Ovary (tissue), 9 donors: Measurements from ENCODE around the gene POLR2I. TPM values are rescaled to one million over a fixed set of nuclear protein-coding genes. Genes with fewer than 3 reads are reported as not detected.
A peak's percentile ranks its signal among the peaks of the same experiment; 100 is the strongest.

Source experiments
- DNase-seq, 5 donors: peaks; one replicate each; pipeline ENCODE4 v3.0.0-alpha.2; 2019 to 2020
- H3K27ac ChIP-seq, 2 donors: fragments of 200-600 bp; one replicate each; pipeline versions ENCODE4 v1.5.1 to v1.8.0; 2019 to 2022
- H3K27me3 ChIP-seq: fragments of 200-600 bp; one replicate; pipeline ENCODE4 v1.8.0; 2022
- H3K36me3 ChIP-seq: fragments of 200-600 bp; sonication (generic); one replicate; pipeline ENCODE4 v1.5.1; 2019
- H3K4me1 ChIP-seq: one replicate; pipeline ENCODE4 v1.8.1; 2013; ENCODE audit warnings: mild to moderate bottlenecking, moderate library complexity; ENCODE audit not compliant: insufficient read depth
- H3K4me3 ChIP-seq: fragments of 200-600 bp; sonication (generic); one replicate; pipeline ENCODE4 v1.5.1; 2017
- H3K9me3 ChIP-seq, 2 donors: fragments of 200-600 bp in 1 of 2; sonication (generic) in 1 of 2; one replicate each; pipeline versions ENCODE4 v1.5.1 to v1.8.1; 2013 to 2019; ENCODE audit warnings: mild to moderate bottlenecking in 1 of 2, moderate library complexity in 1 of 2
- EP300 ChIP-seq: sonication (generic); formaldehyde crosslinking; IDR thresholded peaks from one replicate; pipeline ENCODE4 v1.6.1; 2017; ENCODE audit warnings: antibody characterized with exemption
- POLR2A ChIP-seq: fragments of 450-650 bp; IDR thresholded peaks from one replicate; pipeline ENCODE4 v1.6.1; 2017; ENCODE audit warnings: antibody characterized with exemption, mild to moderate bottlenecking, moderate library complexity
- WGBS, 3 donors: extraction: QIAGEN DNeasy Blood & Tissue Kit in 1 of 3; methylation state at CpG; one replicate each; pipeline versions ENCODE4 v1.1.5 to v1.1.7; 2013 to 2017; 5-methylcytosine and 5-hydroxymethylcytosine counted together
- intact Hi-C, 4 donors: fragments of 100-400 bp; cut with DNase I; formaldehyde crosslinking; loops; one replicate each; pipeline versions ENCODE4 v1.11.0 to v1.15.1; 2022 to 2023
- polyA plus RNA-seq, 2 donors: library from polyadenylated mRNA; stranded (reverse); fragments of 200-250 nt in 1 of 2; fragments of 350-450 nt in 1 of 2; fragmentation: Illumina TruSeq in 1 of 2; extraction: RNeasy Lipid Tissue Mini Kit (QIAGEN cat#74804) in 1 of 2; gene quantifications; one replicate each; pipeline ENCODE4 v1.2.3, GENCODE V29; 2013 to 2014
- total RNA-seq, 7 donors: library from RNA; depleted of rRNA in 2 of 7; stranded (reverse); fragments of >200 nt in 2 of 7; fragmentation: NEBNext Ultra II Directional in 3 of 7; extraction: Animal tissue kit (Norgen Biotek cat#: 25700) in 3 of 7; gene quantifications; one replicate each; pipeline versions ENCODE4 v1.1.0 to v1.2.4, GENCODE V29; 2016 to 2023
- TF ChIP-seq, protein P1 (sequence below), 3 donors: fragments of 450-650 bp in 2 of 3; fragments of 200-600 bp in 1 of 3; IDR thresholded peaks; one replicate each; pipeline versions ENCODE4 v1.5.1 to v1.8.0; 2016 to 2022; ENCODE audit warnings: antibody characterized with exemption in 3 of 3, mild to moderate bottlenecking in 1 of 3
- donor health status: DM: no; HTN: no; CAD: no; lungs with moderate emphysema.
- donor health status: DM: no; HTN: no; CAD: no.
- donor health status: Bipolar disorder and iron deficiency.
- donor health status: DM: yes; HTN: yes; CAD: no.
- donor health status: DM: no; HTN: no; CAD: no.
- donor health status: DM: yes; HTN: yes; CAD: no.

Gene POLR2I
- total and polyA plus RNA-seq, 9 donors: 49.4 to 84.8 (median 70.0) TPM

- no peak overlapping the region for H3K4me3 ChIP-seq
These were observed 35.2 kb upstream of the POLR2I start for GRCh38 chr19:36149673-36150406.

DNA sequence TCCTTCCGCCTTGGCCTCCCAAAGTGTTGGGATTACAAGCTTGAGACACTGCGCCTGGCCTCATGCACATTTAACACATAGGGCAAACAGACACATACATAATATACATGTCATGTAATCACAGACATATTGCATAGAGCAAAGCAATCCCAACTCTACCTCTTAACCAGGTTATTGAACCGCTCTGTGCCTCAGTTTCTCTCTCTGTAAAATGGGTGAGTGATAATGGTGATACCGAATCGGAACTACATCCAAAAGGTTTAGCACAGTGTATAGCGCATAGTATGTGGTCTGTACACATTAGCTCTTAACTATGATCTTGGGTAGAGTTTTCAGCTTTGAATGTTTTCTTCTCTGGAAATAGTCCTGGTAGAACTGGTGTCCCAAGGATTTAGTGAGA, 29.9 kb upstream of the POLR2I start:
- H3K4me3 ChIP-seq: no peak overlapping the region
- H3K36me3 ChIP-seq: no peaks in the 10 kb centered on the region
- H3K4me1 ChIP-seq: peaks cover 6% of the 10 kb centered on the region
- H3K27ac ChIP-seq: no peak overlapping the region
- WGBS, 3 donors: 94 to 98% (median 97%) methylated on average over 6 of the region's 6 CpGs
- no peaks in the 10 kb centered on the region for H3K27me3 ChIP-seq
- no peaks in the 10 kb centered on the region for H3K9me3 ChIP-seq
- TF ChIP-seq POLR2A: no peak
- no peak for TF ChIP-seq EP300
- TF ChIP-seq, protein P1, sequence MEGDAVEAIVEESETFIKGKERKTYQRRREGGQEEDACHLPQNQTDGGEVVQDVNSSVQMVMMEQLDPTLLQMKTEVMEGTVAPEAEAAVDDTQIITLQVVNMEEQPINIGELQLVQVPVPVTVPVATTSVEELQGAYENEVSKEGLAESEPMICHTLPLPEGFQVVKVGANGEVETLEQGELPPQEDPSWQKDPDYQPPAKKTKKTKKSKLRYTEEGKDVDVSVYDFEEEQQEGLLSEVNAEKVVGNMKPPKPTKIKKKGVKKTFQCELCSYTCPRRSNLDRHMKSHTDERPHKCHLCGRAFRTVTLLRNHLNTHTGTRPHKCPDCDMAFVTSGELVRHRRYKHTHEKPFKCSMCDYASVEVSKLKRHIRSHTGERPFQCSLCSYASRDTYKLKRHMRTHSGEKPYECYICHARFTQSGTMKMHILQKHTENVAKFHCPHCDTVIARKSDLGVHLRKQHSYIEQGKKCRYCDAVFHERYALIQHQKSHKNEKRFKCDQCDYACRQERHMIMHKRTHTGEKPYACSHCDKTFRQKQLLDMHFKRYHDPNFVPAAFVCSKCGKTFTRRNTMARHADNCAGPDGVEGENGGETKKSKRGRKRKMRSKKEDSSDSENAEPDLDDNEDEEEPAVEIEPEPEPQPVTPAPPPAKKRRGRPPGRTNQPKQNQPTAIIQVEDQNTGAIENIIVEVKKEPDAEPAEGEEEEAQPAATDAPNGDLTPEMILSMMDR (IDR thresholded peaks at IDR 0.05): no peak
- intact Hi-C loops: no loop called here
- DNase-seq: no peak

More at GRCh38 chr19:36149673-36150406, 35.2 kb upstream of the POLR2I start:
- peaks cover 4% of the 10 kb centered on the region for H3K4me1 ChIP-seq
- no peaks in the 10 kb centered on the region for H3K27me3 ChIP-seq
- 75 to 81% (median 75%) methylated on average over 13 of the region's 13 CpGs for WGBS, 3 donors
- H3K27ac ChIP-seq: no peak overlapping the region
- no peaks in the 10 kb centered on the region for H3K9me3 ChIP-seq
- intact Hi-C loops: no loop called here
- TF ChIP-seq, protein P1 (IDR thresholded peaks at IDR 0.05): no peak
- no peak for TF ChIP-seq POLR2A
- no peak for TF ChIP-seq EP300
- no peak for DNase-seq
- no peaks in the 10 kb centered on the region for H3K36me3 ChIP-seq

DNA sequence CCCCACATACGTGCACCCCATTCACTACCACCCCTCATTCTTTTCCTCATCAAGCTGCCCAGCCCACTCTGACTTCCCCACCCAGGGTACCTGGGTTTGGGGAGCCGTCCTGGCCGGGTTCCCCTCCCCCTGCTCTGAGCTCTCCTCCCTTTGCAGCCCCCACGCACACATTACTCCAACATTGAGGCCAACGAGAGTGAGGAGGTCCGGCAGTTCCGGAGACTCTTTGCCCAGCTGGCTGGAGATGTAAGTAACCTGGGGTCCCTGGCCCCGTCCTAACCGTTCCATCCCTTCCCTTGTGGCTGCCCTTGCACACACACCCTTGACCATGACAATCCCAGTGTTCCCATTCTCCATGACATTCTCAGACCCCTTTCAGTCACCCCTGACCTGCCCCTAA, 27.8 kb upstream of the POLR2I start:
- peaks cover 6% of the 10 kb centered on the region for H3K4me1 ChIP-seq
- H3K27me3 ChIP-seq: no peaks in the 10 kb centered on the region
- H3K4me3 ChIP-seq: no peak overlapping the region
- H3K36me3 ChIP-seq: no peaks in the 10 kb centered on the region
- no peak for DNase-seq
- intact Hi-C loops: no loop called here
- H3K27ac ChIP-seq: no peak overlapping the region
- H3K9me3 ChIP-seq: no peaks in the 10 kb centered on the region
- 71 to 77% (median 74%) methylated on average over 9 of the region's 9 CpGs for WGBS, 3 donors
- TF ChIP-seq, protein P1 (IDR thresholded peaks at IDR 0.05): no peak
- TF ChIP-seq EP300: no peak

DNA sequence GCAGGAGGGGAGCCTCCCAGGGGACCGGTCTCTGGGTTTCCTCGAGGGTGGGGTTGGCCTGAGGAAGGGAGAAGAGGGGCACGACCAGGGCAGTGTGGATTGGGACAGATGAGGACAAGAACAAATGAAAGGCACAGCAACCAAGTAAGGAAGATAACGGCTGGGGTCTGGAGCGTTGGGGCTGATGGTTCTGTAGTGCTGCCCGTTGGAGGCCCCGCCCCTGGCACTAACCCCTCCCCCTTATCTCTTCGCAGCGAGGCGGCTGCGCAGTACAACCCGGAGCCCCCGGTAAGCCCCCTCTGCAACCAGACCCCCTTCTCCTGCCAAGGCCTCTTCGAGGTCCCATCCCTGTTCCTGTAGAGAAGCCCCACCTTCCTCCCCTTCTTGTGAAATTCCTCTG, 27.4 kb upstream of the POLR2I start:
- H3K9me3 ChIP-seq: no peaks in the 10 kb centered on the region
- no peak overlapping the region for H3K4me3 ChIP-seq
- no peaks in the 10 kb centered on the region for H3K27me3 ChIP-seq
- H3K36me3 ChIP-seq: no peaks in the 10 kb centered on the region
- no peak overlapping the region for H3K27ac ChIP-seq
- WGBS, 3 donors: 85 to 89% (median 88%) methylated on average over 14 of the region's 14 CpGs
- intact Hi-C loops: no loop called here
- peaks cover 6% of the 10 kb centered on the region for H3K4me1 ChIP-seq
- TF ChIP-seq, protein P1 (IDR thresholded peaks at IDR 0.05): no peak
- TF ChIP-seq POLR2A (no peak), EP300 (no peak)
- peak in 1 of 5 donors; percentile 43 for DNase-seq
